GM18858 (cell line): ENCODE results near the gene SDC3.

Source experiments
- ATAC-seq: cut with Tn5 transposase; IDR thresholded peaks from one replicate; pipeline ENCODE4 v1.9.1; 2021; ENCODE audit not compliant: unreplicated experiment

Gene SDC3

GRCh38 chr1:30905403-30905802 is 3.2 kb downstream of the SDC3 start:
- ATAC-seq: no peak

GRCh38 chr1:30904962-30905335 is 3.6 kb downstream of the SDC3 start:
- no peak for ATAC-seq

- ATAC-seq: no peak
These were observed 4.2 kb downstream of the SDC3 start for GRCh38 chr1:30904191-30904961.

GRCh38 chr1:30903343-30904034 is 5.1 kb downstream of the SDC3 start:
- no peak for ATAC-seq

GRCh38 chr1:30902593-30903290 is 5.8 kb downstream of the SDC3 start:
- ATAC-seq: no peak

GRCh38 chr1:30901798-30902581 is 6.6 kb downstream of the SDC3 start:
- ATAC-seq: no peak

- no peak for ATAC-seq
These were observed 7.5 kb downstream of the SDC3 start for GRCh38 chr1:30900931-30901560.

GRCh38 chr1:30900486-30900885 is 8.1 kb downstream of the SDC3 start:
- ATAC-seq: no peak

- no peak for ATAC-seq
These were observed 8.8 kb downstream of the SDC3 start for GRCh38 chr1:30899577-30900389.

GRCh38 chr1:30898031-30898815 is 10.3 kb downstream of the SDC3 start:
- no peak for ATAC-seq

- no peak for ATAC-seq
These were observed 11.7 kb downstream of the SDC3 start for GRCh38 chr1:30896905-30897304.

- no peak for ATAC-seq
These were observed 12.5 kb downstream of the SDC3 start for GRCh38 chr1:30895944-30896660.

- no peak for ATAC-seq
These were observed 13.1 kb downstream of the SDC3 start for GRCh38 chr1:30895382-30895943.

- no peak for ATAC-seq
These were observed 14.0 kb downstream of the SDC3 start for GRCh38 chr1:30894508-30894973.

GRCh38 chr1:30893776-30894507 is 14.6 kb downstream of the SDC3 start:
- no peak for ATAC-seq

GRCh38 chr1:30892671-30893073 is 15.9 kb downstream of the SDC3 start:
- ATAC-seq: no peak

GRCh38 chr1:30891227-30891552 is 17.4 kb downstream of the SDC3 start:
- ATAC-seq: no peak
